ENCODE data around the gene COL17A1. TPM values are rescaled to one million over a fixed set of nuclear protein-coding genes. Genes with fewer than 3 reads are reported as not detected.

COL17A1 gene
- polyA plus RNA-seq, 3 donors: 0.30 to 0.78 (median 0.40) TPM

DNA sequence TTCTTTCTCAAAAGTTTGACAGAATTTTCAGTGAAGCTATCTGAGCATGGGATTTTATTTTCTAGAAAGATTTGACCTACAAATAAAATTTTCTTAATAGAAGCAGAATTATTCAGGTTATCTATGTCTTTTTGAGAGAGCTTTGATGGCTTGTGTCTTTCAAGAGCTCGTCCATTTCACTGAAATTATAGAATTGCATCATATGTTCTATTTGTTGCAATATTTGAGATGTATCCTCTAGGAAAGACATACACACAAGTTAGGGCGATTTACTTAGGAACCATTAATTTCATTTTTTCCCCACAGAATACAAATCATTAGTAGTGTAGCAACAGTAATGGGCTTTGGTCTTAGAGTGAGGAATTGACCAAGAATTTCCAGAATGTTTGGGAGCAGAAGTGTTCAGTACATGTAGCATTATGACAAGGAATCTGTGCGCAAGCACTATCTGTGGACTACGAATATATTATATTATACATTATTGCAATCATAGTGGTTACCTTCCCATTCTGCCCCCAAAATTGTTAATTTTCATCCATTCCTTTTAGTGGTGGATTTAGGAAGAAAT, 12.8 kb upstream of the COL17A1 start:
- DNase-seq: no peak

DNA sequence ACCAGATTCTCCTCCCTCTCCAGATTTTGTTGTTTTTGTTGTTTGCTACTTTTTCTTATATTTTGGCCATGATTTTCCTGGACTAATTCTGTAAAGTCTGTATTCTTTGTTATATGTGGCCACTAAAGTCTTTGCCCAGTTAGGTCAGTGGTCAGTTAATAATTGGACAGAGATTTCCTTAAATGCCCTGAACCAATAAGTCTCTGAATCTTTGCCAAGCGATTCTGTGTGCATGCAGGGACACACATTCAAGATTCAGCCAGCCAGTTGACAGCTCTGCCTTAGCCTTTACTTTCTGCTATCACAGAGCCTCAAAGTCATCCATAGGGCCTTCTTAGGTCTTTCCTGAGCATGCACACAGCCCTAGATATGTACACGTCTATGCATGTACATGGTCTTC, 11.0 kb upstream of the COL17A1 start:
- no peak for DNase-seq

DNA sequence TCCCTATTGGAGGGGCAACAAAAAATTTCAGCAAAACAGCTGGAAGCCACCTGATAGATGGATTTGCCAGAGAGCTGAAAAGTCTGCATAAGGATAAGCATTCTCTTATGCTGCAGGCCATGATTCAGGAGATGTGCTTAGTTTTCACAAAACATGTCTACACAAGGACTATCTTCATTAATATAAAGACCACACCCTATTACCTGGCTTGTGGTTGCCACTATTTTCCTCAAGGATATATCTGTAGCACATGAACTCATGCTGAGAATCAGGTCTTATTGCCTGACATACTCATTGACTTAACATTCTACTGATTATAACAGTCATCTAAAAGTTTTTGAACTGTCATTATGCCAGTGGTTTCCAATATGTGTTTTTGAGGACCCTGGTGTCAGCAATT, 7.1 kb upstream of the COL17A1 start:
- no peak for DNase-seq

DNA sequence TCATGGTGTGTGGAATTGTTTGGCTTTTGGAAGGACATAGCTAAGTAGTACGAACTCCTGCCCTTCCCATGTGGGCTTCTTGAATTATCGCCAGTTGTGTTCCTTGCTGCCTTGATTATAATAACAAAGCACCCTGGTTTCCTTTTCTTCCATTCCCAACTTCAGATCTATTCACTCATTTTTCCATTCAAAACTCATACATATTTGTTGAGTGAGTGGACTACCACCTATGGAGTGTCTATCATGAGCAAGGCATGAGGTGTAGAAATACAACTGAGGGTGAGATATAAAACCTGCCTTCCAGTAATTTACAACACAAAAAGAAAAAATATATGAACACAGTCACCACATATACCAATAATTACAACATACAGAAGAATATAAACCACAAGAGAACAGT, 4.9 kb upstream of the COL17A1 start:
- DNase-seq: no peak

DNA sequence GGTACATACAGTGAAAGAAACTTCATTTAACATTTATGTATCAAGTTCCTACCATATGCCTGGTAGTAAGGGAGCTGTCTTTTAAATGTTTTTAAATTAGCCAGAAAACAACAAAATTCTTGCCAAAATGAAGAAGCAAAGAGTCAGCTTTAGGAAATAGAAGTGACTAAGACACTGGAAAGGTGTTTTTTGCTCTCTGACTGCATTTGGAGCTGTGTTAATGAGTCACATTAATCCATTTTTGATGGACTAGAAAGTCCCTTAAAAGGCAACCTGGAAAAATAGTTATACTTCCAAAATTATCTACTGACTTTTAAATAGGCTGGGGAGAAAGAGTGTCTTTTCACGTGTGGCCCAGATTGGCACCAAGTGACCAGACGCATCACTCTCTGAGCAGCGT, 3.9 kb upstream of the COL17A1 start:
- no peak for DNase-seq

DNA sequence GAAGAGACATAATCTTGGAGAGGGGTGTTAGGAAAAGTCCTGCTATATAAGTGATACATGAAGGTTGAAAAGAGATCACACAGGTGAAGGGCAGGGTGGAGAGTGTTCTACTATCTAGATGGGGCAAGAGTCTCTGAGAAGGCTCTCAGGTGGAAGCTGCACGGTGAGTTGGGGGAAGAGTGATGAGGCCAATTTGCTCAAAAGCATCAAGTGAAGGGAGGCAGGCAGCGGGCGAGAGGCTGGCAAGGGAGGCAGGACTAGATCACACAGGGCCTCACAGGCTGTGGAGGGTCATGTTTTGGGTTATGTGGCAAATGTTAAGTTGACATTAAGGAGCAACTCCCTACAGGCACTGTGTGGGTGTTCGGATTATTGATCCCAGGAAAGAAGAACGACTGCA, 2.6 kb upstream of the COL17A1 start:
- DNase-seq: no peak

DNA sequence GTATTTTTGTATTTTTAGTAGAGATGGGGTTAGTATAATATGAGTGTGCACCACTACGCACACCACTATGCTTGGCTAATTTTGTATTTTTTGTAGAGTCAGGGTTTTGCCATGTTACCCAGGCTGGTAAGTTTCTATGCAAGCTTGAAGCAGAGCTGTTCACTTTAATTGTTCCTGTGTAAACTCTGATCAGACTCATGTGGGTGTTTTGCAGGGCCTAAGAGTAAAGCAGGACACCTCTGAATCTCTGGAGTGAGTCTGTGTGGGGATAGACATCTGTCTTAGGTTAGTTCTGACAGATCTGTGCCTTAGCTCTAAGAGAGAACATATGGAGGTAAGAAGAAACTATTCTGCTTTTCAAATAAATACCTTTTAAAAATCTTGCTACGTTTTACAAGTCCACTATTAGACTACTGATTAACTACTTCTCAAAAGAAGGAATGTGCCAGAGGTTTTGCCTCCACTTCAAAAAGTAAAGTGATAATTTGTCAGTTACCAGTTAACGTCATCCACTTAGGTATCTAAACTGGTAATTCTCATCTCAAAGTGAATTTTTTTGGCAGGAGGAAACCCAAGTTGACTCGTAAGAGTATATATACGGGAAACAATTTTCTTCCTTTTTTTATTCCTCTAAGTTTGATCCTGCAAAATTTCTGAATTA, 1.1 kb downstream of the COL17A1 start:
- no peak for DNase-seq

DNA sequence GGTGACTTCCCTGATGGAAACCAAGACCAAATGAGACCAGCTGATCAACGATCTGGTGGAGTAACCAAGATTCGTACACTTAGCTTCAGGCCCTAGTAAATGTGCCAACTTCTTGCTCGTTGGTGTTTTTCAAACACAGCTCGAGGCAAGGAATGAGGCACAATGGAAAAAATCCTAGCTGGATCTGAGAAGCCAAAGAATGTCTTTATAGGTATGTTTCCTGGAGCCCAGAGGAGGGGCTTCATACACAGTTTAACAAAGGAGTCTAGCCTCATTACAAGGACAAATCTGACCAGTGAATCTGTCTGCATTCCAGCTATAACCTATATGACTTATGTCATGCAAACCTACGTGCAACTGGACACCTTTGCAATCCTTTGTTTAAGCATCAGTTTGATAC, 3.7 kb downstream of the COL17A1 start:
- no peak for DNase-seq

DNA sequence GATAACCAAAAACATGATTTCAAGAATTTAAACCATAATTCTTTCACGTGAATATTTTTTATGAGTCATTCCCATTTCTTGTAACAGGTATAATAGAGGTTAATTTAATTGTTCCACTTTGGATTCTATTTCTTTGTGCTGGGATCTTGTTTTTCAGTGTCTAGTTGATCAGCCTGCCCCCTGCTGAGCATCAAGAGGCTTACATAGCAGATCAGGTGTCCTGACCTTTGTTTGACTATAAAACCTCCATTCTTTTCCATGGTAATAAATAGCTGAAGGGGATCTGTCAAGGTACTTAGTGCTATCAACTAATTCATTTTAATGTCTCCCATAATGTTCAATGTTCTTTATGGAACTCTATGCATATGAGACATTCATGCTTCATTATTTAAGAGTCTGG, 4.9 kb downstream of the COL17A1 start:
- no peak for DNase-seq

DNA sequence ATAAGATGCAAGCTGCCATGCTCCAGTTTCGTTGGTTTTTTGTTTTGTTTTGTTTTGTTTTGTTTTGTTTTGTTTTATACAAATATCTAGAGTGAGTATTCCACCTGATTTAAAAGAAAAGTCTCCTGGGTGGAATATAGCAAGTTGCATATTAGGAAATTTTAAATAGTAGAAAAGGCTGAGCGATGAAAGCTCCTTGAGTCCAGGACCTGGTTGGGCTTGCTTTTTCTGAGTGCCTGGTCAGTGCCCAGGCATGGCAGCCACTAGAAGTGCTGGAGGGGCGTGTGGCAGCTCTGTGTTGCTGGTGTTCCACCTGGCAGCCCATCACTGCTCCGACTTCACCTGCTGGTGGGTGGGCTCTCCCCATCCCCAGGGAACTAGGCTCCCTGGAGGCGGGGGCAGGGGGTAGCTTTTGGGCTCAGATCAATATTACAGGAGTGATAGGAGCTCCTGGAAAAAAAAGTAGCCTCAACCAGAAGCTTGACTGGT, 8.0 kb downstream of the COL17A1 start:
- no peak for DNase-seq

DNA sequence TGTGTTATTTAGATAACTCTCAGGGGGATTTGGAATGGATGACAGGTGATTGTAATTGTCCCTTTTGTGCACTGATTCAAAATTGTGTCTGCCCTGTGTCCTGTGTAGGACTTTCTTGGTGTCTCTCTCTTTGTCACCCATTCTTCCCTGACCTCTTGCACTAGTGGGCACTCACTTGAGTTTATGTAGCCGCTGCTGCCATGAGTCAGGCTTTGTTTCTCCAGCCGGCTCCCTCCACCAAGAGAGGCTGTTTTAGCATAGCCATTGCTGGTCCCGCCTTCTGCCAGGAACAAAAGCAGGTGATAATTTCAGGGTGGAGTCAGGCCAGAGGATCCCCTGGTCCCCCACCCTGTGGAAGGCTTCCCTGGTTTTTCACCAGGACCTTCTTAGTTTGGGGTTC, 8.4 kb downstream of the COL17A1 start:
- DNase-seq: no peak

DNA sequence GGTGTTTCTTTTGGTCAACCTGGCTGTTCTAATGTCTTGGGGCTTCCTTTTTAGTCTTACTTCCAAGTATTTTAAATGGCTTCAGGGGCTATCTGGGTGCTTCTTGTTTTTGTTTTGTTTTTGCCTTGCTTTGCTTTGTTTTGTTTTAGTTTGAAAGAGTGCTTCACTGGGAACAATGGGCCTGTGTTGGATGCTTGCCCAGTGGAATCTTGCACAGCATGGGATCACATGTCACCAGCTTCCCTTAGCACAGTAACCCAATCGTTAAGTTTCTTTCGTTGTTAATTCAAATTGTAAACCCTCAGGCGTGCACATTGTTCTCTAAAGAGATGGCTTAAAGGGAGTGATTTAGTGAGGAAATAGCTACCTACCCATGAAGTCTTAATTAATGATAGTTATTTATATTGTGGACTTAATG, 8.9 kb downstream of the COL17A1 start:
- DNase-seq: peak; percentile 78

DNA sequence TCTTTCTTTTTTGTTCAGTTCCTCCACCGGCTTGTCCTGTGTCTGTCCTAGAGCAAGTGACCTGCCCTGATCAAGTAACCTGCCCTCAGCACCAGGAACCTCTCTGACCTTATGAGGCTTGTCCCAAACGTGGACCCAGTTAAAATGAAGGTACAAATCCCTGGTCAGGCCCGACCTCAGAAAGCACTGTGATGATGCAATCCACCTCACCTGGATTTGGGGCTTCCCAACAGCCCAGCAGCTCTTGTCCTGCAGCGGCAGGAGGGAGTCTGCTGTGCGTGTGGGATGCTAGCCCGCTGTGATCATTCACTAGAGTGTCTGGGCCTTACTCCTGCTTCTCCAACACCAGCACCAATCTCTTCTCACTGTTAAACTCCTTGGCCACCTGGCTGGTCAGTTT, 11.2 kb downstream of the COL17A1 start:
- DNase-seq: no peak

DNA sequence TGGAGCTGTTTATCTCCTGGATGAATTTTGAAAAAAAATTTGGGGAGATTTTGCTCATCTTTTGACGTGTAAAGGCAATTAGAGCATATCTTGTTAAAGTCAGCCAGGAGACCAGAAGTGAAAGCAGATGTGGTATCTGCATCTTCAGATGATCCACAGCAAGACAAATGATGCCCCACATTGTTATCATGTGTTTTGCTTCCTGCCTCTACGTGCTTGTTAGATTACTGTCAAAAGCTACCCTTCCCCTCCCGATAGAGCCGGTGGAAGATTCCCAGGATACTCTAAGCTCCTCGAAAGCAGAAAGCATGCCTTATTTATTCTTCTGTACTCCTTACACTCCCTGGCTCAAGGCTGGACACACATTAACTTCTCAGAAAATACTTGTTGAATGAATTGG, 12.9 kb downstream of the COL17A1 start:
- no peak for DNase-seq

DNA sequence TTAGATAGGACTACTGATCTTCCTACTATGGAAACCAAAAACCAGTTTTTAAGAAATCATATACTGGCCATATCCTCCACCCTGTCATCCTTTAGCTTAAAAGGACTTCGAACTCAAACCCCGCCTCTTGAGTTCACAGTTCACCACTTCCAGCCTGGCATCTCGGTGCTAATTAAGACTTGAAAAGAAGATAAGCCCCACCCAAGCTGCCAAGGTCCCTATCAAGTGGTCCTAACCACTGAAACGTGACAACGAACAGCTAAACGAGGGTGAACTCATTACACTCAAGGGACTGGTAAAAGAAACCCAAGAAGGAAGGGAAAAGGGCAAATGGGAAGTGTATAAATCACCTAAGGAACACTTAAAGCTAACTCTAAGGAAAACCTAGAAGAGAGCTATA, 16.1 kb downstream of the COL17A1 start:
- DNase-seq: no peak

DNA sequence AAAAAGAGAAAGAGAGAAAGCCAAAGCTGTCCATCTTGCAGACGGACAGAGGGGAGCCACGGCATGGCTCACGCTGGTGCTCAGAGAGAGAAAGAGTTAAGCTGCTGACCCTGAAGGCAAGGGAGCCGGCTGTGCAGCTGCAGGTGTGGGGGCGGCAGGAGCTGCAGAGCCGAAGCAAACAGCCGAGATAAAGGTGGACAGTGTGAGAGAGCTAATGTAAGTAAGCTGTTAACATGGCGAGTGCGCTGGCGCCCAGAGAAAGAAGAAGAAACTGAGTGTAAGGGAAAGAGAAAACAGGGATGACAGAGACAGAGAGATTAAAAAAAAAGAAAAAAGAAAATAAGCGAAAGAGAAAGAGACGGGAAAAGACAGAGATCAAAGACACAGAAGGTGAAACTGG, 18.2 kb downstream of the COL17A1 start:
- no peak for DNase-seq

DNA sequence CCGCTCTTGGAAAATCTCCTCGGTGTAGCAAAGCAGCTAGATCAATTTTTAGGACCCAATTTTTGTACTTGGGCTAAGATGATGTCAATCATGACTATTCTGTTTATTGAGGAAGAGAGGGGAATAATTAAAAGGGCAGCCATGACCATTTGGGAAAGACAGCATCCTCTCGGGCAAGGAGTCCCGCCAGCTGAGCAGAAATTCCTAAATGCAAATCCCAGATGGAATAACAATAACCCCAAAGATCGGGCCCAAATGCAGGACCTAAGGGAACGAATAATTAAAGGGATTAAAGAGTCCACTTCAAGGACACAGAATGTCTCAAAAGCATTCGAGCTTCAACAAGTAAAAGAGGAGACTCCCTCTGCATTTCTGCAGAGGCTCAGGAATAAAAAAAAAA, 18.7 kb downstream of the COL17A1 start:
- no peak for DNase-seq

DNA sequence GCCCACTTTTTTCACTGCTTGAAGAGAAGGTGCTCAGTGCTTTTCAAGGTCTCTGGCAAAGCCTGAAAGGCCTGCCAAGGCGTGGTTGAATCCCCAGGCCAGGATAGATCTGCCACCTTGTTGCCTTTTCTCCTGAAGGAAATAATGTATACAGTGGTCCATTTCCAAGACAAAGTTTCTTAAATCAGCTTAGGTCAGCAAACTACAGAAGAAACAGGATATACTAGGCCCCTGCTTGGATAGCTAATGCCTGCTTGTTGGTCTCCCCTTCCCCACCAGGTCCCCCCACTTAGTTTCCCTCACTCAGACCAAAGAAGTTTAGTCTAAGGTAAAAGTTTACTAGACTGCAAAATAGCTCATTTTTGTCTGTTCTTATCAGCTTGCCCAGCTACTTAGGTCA, 19.9 kb downstream of the COL17A1 start:
- DNase-seq: no peak

DNA sequence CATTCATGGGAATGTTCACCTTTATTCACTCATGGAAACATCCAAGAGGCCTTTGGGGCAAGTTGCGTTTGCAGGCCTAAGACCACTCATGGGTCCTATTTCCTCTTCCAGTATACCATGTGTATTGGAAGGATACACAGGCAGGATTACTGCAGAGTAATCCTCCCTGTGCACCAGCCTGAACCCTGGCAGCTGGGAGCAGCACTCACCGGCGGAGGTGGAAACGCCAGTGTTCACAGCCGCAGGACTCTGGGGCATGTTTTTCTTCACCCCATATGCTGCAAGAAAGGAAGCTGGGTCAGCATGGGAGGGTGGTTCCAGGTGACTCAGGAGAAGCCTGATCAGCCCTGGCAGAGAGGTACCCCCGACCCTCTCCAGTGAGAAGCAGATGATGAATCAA, 24.5 kb downstream of the COL17A1 start:
- no peak for DNase-seq

DNA sequence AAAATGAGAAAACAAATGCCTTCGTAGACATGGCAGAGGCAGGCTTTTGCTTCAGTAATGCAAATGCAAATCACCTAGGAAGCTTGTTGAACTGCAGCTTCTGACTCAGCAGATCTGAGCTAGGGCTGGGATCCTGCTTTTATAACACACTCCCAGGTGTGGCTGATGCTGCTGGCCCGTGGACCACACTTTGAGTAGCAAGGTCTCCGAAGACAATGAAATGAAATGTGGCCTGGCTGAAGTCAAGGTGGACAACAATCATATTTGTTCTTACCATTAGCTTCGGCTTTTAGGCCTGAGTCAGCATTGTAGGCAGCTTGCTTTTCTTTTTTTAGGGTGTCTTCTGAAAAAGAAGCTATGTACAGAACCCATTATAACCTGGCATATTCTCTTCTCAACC, 26.3 kb downstream of the COL17A1 start:
- no peak for DNase-seq

DNA sequence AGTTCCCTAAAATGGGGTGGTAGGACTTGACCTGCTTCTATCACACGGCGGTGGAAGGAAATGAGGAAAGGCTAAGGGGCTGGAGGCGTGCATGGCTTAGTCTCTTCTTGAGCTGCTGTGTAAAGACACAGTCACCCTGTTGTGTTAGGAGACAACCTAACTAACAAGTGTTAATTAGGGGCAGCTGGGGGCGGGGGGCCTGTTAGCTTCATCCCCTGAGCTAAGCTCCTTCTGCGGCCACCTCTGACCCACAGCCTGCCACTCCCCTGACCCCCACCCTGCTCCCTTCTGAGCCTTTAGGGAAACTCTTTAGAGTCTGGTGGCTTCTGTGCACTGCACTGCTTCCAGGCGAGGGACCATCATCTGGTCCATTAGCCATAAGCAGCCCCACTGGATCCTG, 28.0 kb downstream of the COL17A1 start:
- no peak for DNase-seq

DNA sequence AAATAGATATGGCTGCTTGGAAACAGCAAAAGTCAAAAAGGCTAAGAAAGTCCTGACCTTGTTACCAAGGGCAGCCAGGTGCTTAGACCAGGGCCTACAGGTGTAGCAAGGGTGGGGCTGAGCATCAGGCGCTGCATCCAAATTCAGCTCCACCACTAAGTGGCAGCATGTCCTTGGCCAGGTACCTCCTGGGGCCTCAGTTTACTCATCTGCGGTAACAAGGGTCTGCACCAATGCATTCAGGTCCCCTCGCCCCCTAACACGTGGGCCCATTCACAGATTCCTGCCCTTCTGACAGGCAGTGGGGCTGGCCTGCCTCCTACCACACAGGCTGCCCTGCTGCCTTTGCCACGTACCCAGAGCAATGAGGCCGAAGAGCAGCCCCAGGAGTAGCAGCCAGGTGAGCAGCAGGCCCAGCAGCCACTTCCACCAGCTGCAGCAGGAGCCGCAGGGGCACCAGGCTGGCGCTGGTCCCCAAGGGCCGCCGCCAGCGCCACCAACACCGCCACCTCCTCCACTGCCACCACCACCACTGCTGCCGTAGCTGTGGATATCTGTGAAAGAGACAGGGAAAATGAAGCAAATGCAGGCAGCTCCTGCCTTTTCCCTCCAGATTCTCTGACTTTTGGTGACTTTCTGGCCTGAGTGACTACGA, 28.9 kb downstream of the COL17A1 start:
- no peak for DNase-seq

DNA sequence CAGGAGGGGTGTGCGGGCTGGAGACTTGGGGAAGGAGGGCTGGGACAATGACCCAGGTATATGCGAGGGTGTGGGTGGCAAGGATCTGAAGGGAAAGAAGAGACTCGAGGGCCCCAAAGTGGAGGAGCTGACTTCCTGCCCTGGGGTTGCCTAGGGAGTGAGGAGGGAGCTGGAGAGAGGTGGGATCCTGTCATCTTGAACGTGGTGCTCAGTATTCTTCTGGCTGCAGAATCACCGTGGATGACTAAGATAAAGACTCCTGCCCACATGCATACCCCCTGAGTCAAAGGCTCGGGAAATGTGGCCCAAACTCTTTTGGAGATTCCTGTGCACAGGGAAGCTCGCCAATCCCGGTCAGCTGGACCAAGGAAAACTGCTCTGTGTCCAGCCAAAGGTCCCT, 31.2 kb downstream of the COL17A1 start:
- DNase-seq: no peak

DNA sequence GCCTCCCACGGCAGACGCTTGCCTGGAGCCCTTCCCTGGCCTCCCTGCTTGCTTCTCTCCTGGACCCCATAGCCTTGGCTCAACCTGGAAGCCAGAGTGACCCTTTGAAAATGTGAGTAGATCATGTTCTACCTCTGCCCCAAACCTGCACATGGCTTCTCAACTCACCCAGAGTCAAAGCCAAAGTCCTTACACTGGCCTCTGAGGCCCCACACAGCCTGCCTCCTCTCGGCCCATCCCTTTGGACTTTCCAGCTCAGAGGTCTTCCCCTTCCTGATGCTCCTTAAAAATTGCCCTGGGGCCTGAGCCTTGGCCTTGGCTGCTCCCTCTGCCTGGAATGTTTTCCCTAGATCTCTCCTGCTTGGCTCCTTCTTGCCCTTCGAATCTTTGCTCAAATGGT, 32.5 kb downstream of the COL17A1 start:
- no peak for DNase-seq

All from renal pelvis (tissue), 4 donors.